ENCODE results near the gene FTO.

Gene FTO

GRCh38 chr16:53925107-53925410, 221.1 kb downstream of the FTO start:
- no peak for DNase-seq

- no peak for DNase-seq
Measured at GRCh38 chr16:53925526-53925925, 221.6 kb downstream of the FTO start.

- no peak for DNase-seq
Measured at GRCh38 chr16:53926209-53926608, 222.3 kb downstream of the FTO start.

GRCh38 chr16:53932975-53933374, 229.0 kb downstream of the FTO start:
- no peak for DNase-seq

GRCh38 chr16:53933407-53933806, 229.5 kb downstream of the FTO start:
- DNase-seq = no peak

GRCh38 chr16:53936052-53936451, 232.1 kb downstream of the FTO start:
- no peak for DNase-seq

GRCh38 chr16:53936529-53936928, 232.6 kb downstream of the FTO start:
- no peak for DNase-seq

- no peak for DNase-seq
Measured at GRCh38 chr16:53937161-53937880, 233.4 kb downstream of the FTO start.

GRCh38 chr16:53944025-53944424, 240.1 kb downstream of the FTO start:
- no peak for DNase-seq

- no peak for DNase-seq
Measured at GRCh38 chr16:53945996-53946395, 242.0 kb downstream of the FTO start.

GRCh38 chr16:53946746-53947386, 242.9 kb downstream of the FTO start:
- DNase-seq = no peak

GRCh38 chr16:53947642-53948041, 243.7 kb downstream of the FTO start:
- DNase-seq = no peak

- no peak for DNase-seq
Measured at GRCh38 chr16:53948326-53948725, 244.4 kb downstream of the FTO start.

- DNase-seq = no peak
Measured at GRCh38 chr16:53948734-53949430, 244.9 kb downstream of the FTO start.

- DNase-seq = no peak
Measured at GRCh38 chr16:53949715-53950410, 245.9 kb downstream of the FTO start.

- DNase-seq = no peak
Measured at GRCh38 chr16:53950677-53951076, 246.7 kb downstream of the FTO start.

- DNase-seq = no peak
Measured at GRCh38 chr16:53952215-53953208, 248.6 kb downstream of the FTO start.

GRCh38 chr16:53953336-53953735, 249.4 kb downstream of the FTO start:
- DNase-seq = no peak

GRCh38 chr16:53955221-53955875, 251.4 kb downstream of the FTO start:
- no peak for DNase-seq

GRCh38 chr16:53958341-53958880, 254.5 kb downstream of the FTO start:
- DNase-seq = peak in 10 of 56 donors; percentile 2 to 34 (median 10)
